NB4 (cell line): Measurements from ENCODE around the gene FLNC.

Source experiments
- MYC ChIP-seq: IDR thresholded peaks from 2 replicates; pipeline ENCODE4 v1.6.1; 2011; ENCODE audit warnings: low read depth, low read length
- TF ChIP-seq, protein P1 (sequence below): IDR thresholded peaks from one replicate; pipeline ENCODE4 v1.5.1; 2012; ENCODE audit warnings: low read depth, low read length

DNA sequence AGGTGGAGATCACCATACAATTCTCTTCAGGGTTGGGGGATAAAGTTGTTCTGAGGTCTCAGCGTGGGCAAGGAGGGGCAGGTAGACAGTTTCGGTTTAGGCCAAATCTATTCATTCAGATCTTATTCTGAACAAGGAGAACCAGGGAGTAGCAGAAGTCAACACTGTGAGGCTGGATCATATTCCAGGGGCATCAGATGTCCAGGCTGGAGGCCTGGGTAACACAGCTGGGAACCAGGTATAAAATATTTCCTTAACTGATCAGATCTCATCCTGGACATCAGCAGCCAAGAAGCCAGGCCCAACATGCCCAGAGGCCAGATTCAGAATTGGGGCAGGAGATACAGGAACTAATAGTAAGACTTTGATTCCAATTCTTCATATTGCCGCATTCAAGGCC is 19.2 kb upstream of the FLNC start:
- TF ChIP-seq, protein P1, sequence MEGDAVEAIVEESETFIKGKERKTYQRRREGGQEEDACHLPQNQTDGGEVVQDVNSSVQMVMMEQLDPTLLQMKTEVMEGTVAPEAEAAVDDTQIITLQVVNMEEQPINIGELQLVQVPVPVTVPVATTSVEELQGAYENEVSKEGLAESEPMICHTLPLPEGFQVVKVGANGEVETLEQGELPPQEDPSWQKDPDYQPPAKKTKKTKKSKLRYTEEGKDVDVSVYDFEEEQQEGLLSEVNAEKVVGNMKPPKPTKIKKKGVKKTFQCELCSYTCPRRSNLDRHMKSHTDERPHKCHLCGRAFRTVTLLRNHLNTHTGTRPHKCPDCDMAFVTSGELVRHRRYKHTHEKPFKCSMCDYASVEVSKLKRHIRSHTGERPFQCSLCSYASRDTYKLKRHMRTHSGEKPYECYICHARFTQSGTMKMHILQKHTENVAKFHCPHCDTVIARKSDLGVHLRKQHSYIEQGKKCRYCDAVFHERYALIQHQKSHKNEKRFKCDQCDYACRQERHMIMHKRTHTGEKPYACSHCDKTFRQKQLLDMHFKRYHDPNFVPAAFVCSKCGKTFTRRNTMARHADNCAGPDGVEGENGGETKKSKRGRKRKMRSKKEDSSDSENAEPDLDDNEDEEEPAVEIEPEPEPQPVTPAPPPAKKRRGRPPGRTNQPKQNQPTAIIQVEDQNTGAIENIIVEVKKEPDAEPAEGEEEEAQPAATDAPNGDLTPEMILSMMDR = no peak
- no peak for TF ChIP-seq MYC
